ENCODE measurements around the gene FALEC. TPM values are rescaled to one million over a fixed set of nuclear protein-coding genes. Genes with fewer than 3 reads are reported as not detected.

Gene FALEC
- total RNA-seq, 6 experiments from 2014 or later: not detected

- TF ChIP-seq POLR2A (IDR thresholded peaks at IDR 0.05): no peak
- H3K9me3 ChIP-seq: no peaks in the 10 kb centered on the region
- DNase-seq: peak in 2 of 3 donors; percentile 26 to 60
- H3K4me1 ChIP-seq: peaks cover 0 to 13% (median 5%) of the 10 kb centered on the region in 4 donors
- no peaks in the 10 kb centered on the region for H3K27me3 ChIP-seq
- peaks cover 0 to 3% (median 0%) of the 10 kb centered on the region in 4 donors for H3K36me3 ChIP-seq
- H3K4me3 ChIP-seq: peak overlapping the region; percentile 31 to 58 (median 56)
- 45% methylated on average over 18 of the region's 21 CpGs for WGBS (ENCODE audit: insufficient coverage, low coverage, low lambda C conversion rate, missing lambda C conversion rate)
- H3K27ac ChIP-seq: peak overlapping the region; percentile 35 to 73 (median 67)
- intact Hi-C loops (cut with DNase I): loop anchor here in 1 of 2 donors (10.0 kb wide), 1 partner anchor 50 kb away; no protein-coding TSS in a partner anchor
- ATAC-seq: peak in 2 of 4 donors; percentile 2 to 12
These were observed 632 bp upstream of the FALEC start for GRCh38 chr1:150514913-150515327.

GRCh38 chr1:150516050-150516591 lies 569 bp downstream of the FALEC start:
- Histone ChIP-seq H3K27ac (peak overlapping the region in 2 of 3 donors; percentile 35 to 73), H3K27me3 (no peaks in the 10 kb centered on the region), H3K4me1 (peaks cover 0 to 13% (median 5%) of the 10 kb centered on the region in 4 donors), H3K4me3 (peak overlapping the region; percentile 31 to 58 (median 56)), H3K36me3 (peaks cover 0 to 3% (median 0%) of the 10 kb centered on the region in 4 donors), H3K9me3 (no peaks in the 10 kb centered on the region)
- ATAC-seq (peak in 1 of 4 donors; percentile 2), DNase-seq (no peak)
- WGBS (ENCODE audit: insufficient coverage, low coverage, low lambda C conversion rate, missing lambda C conversion rate): 4% methylated on average over 19 of the region's 19 CpGs
- intact Hi-C loops (cut with DNase I): loop anchor here in 1 of 2 donors (10.0 kb wide), 1 partner anchor 51 kb away; no protein-coding TSS in a partner anchor
- TF ChIP-seq CTCF (IDR thresholded peaks at IDR 0.05) (no peak), POLR2A (IDR thresholded peaks at IDR 0.05) (no peak)

GRCh38 chr1:150516616-150517015 lies 1.1 kb downstream of the FALEC start:
- Histone ChIP-seq H3K27me3 (no peaks in the 10 kb centered on the region), H3K27ac (peak overlapping the region in 1 of 3 donors; percentile 73), H3K9me3 (no peaks in the 10 kb centered on the region), H3K4me3 (peak overlapping the region in 1 of 3 donors; percentile 58), H3K4me1 (peaks cover 0 to 13% (median 5%) of the 10 kb centered on the region in 4 donors), H3K36me3 (peaks cover 0 to 3% (median 0%) of the 10 kb centered on the region in 4 donors)
- intact Hi-C loops (cut with DNase I): loop anchor here in 1 of 2 donors (10.0 kb wide), 1 partner anchor 52 kb away; no protein-coding TSS in a partner anchor
- DNase-seq (no peak), ATAC-seq (no peak)
- TF ChIP-seq CTCF (IDR thresholded peaks at IDR 0.05) (no peak), POLR2A (IDR thresholded peaks at IDR 0.05) (no peak)
- 48% methylated on average over 4 of the region's 4 CpGs for WGBS (ENCODE audit: insufficient coverage, low coverage, low lambda C conversion rate, missing lambda C conversion rate)

- no peaks in the 10 kb centered on the region for H3K27me3 ChIP-seq
- no peak for TF ChIP-seq CTCF (IDR thresholded peaks at IDR 0.05)
- TF ChIP-seq POLR2A (IDR thresholded peaks at IDR 0.05): no peak
- peaks cover 0 to 7% (median 3%) of the 10 kb centered on the region in 4 donors for H3K4me1 ChIP-seq
- no peak for DNase-seq
- 71% methylated on average over 1 of the region's 1 CpG for WGBS (ENCODE audit: insufficient coverage, low coverage, low lambda C conversion rate, missing lambda C conversion rate)
- H3K36me3 ChIP-seq: no peaks in the 10 kb centered on the region
- intact Hi-C loops (cut with DNase I): no loop called here
- no peak overlapping the region for H3K27ac ChIP-seq
- no peak overlapping the region for H3K4me3 ChIP-seq
- no peaks in the 10 kb centered on the region for H3K9me3 ChIP-seq
- ATAC-seq: no peak
These were observed 5.8 kb downstream of the FALEC start for GRCh38 chr1:150521196-150521968.

GRCh38 chr1:150525348-150525747 lies 9.8 kb downstream of the FALEC start:
- TF ChIP-seq POLR2A (IDR thresholded peaks at IDR 0.05): no peak
- no peak for TF ChIP-seq CTCF (IDR thresholded peaks at IDR 0.05)
- Histone ChIP-seq H3K4me1 (peaks cover 0 to 7% (median 0%) of the 10 kb centered on the region in 4 donors), H3K4me3 (no peak overlapping the region), H3K27me3 (no peaks in the 10 kb centered on the region), H3K9me3 (no peaks in the 10 kb centered on the region), H3K36me3 (no peaks in the 10 kb centered on the region), H3K27ac (no peak overlapping the region)
- 77% methylated on average over 2 of the region's 3 CpGs for WGBS (ENCODE audit: insufficient coverage, low coverage, low lambda C conversion rate, missing lambda C conversion rate)
- intact Hi-C loops (cut with DNase I): no loop called here
- ATAC-seq (no peak), DNase-seq (no peak)

Data from right lobe of liver (tissue), 6 donors.